ENCODE measurements around the gene PKNOX2.

GRCh38 chr11:125235071-125235471 lies 70.5 kb downstream of the PKNOX2 start:
- no peak for TF ChIP-seq MYC (IDR thresholded peaks at IDR 0.05; ENCODE audit: insufficient read depth, insufficient read length, insufficient replicate concordance, low read length, severe bottlenecking)
- no peak for TF ChIP-seq POLR2A (IDR thresholded peaks at IDR 0.05; ENCODE audit: low read depth, low read length)
- no peak for TF ChIP-seq ZNF687 (IDR thresholded peaks at IDR 0.05)
- TF ChIP-seq ESRRA (IDR thresholded peaks at IDR 0.05; ENCODE audit: low read length) = no peak
- TF ChIP-seq EZH2 (IDR thresholded peaks at IDR 0.05; ENCODE audit: borderline replicate concordance, control insufficient read depth, low read depth, low read length) = no peak
- no peak for TF ChIP-seq CTCF (IDR thresholded peaks at IDR 0.05 in 2 of 3, conservative IDR thresholded peaks at IDR 0.05 in 1 of 3; ENCODE audit: control insufficient read depth in 2 of 3, extremely low read depth in 1 of 3, insufficient read depth in 1 of 3, low read depth in 3 of 3, low read length in 3 of 3)
- no peak for TF ChIP-seq NRF1 (conservative IDR thresholded peaks at IDR 0.05; ENCODE audit: low read depth, low read length)
- no peak for TF ChIP-seq CREM (IDR thresholded peaks at IDR 0.05; ENCODE audit: low read depth)
- TF ChIP-seq SRF (IDR thresholded peaks at IDR 0.05; ENCODE audit: low read depth in 2 of 2, low read length in 2 of 2) = no peak
- no peak for TF ChIP-seq CREB1 (IDR thresholded peaks at IDR 0.05; ENCODE audit: low read depth)

All from GM12878 (cell line).